ENCODE results near the gene CDYL2.

- no peak for TF ChIP-seq CTCF (IDR thresholded peaks at IDR 0.05; ENCODE audit: low read depth, low read length, poor library complexity, severe bottlenecking)
- TF ChIP-seq EZH2phosphoT487 (IDR thresholded peaks at IDR 0.05; ENCODE audit: borderline replicate concordance, low read length): no peak
Observed at GRCh38 chr16:80702696-80703095, 101.7 kb downstream of the CDYL2 start.

All from DOHH2 (cell line).